ENCODE measurements around the gene GBF1.

The GBF1 gene

DNA sequence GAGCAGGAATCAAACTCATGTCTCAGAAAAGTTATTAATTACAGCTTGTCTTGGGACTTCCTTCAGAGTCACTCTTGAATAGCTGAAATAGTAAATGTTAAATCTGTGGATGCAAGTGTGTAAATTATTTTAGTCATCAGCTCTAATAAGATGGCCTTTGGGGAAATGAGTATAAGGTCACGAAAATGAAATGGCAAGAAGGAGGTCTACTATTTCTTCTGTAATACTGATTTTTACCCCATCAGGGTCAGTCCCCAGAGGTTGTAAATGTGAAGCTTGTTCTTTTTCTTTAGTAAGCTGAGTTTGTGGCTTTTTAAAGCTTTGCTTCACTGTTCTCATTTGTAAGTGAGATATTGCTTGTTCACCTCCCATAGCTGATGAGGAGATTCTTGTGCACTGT is 63.9 kb downstream of the GBF1 start:
- no peak for DNase-seq

DNA sequence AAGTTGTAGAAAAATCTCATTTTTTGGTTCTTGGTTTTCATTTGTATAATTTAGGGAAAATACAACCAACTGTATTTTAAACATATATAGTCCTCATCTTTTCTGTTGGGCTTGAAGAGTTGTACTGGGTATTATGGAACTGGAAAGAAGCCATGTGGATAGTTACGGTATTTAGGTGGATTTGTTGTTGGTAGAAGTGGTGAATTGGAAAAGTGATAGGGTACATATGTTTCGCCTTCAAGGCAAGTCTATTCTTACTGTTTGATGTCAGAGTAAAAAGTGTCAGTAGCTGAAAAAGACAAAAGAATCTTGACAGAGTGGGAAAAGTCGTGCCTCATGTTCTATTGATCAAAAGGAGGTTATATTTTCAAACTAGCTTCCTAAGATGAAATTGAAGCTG is 64.6 kb downstream of the GBF1 start:
- DNase-seq = no peak

DNA sequence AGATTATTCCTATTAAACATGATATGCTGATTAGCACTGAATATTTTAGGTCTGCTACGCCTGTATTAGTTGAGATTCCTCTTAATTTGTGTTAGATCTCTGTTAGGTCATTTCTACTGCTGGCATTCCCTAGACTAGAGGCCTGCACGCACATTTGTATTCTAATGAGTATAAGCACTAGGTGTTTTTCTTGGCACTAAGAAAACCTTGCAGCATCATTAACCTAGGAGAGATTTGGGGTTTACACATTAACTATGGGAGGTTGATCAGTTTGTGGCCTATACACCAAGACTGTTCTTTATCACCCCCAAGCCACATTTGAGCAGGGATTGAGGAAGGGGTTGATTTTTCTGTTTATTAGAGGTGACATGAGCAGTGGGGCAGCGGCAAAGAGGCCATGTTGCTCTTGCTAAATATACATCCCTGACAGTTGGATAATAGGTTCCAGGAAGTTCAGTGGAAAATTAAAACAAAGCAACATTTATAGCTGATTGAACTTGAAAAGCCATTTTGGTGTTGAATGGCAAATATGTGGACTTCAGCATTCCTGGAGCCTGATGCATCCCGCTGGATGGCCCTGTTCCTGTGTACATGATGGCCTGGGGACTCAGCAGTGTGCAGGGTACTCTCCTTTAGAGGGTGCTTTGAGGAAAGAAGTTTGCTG is 65.2 kb downstream of the GBF1 start:
- no peak for DNase-seq

DNA sequence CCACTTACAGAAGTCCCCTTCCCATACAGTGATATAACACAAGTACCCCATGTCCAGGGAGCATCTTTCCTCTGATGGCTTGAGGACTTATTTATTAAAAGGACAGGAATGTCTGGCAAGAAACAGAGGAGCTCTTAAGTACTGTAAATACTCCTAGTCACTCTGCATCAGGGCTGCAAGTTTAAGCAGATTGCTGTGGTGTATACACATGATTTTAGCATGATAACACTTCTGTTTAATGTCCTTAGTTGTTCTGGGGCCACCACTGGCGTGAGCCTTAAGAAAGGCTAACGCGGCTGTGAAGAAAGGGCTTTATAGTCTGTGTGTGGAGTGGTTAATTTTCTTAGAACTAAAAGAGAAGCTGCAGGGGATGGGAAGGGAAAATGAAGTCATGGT is 65.7 kb downstream of the GBF1 start:
- DNase-seq = no peak

DNA sequence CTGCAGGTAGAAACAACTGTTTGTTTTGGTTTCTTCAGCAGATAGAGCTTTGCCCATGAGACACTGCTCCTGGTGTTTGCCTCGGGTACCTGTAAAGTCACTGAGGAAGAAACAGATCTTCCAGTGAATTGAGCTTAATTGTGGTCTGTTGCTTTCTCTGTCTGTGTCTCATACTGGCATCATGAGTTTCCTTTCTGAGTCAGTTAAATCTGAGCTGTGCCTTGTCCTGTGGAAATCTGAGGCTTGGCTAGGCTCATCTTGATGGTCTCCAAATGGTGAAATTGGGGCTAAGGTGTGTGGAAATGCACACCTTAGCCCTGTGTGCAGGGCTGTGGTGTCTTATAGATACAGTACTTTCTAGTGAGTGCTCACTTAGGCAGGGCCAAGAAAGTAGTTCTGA is 67.4 kb downstream of the GBF1 start:
- DNase-seq = no peak

DNA sequence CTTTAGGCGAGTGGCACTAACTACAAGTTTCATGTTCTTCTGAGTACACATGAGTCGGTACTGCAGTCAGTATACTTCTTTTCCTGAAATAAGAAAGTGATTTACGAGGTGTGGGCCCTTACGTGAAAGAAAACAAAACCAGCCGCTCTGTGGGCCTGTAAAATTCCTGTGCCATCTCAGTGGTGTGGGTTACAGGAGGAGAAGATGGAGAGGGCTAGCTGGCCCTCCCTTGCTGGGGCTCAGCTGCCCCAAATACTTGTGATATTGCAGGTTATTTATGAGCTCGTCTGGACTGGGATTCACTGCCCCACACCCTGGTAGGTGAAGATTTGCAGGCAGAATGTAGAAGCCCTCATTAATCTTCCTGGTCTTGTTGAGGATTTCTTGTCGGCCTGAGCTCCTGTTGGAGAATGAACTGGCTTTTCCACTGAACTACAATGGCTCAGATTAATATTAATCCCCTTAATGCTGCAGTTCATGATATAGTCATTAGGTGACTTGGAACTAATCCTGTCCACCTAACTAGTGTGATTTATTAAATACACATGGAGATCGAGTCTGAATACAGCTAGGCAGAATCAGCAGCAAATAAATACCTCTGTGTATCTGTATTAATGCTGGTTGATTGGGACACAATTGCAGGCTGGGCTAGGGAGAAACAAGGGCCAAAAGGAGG is 68.0 kb downstream of the GBF1 start:
- no peak for DNase-seq

DNA sequence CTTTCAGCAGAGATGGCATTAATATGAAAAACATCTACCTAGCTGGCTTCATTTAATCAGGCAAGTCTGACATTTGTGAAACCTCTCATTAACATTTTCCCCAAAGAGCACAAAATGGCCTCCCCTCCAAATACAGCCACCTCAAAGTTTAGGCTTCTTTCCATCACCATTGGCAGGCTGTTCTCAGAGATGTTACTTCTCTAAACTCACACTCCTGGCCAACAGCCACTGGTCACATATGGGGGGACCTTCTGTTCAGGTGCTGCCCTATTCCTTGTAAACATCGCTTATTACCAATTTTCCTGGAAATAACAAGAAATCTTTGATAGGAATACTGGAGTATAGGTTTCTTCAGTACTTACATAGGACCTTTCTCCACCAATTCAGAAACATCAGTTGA is 69.5 kb downstream of the GBF1 start:
- DNase-seq = no peak

DNA sequence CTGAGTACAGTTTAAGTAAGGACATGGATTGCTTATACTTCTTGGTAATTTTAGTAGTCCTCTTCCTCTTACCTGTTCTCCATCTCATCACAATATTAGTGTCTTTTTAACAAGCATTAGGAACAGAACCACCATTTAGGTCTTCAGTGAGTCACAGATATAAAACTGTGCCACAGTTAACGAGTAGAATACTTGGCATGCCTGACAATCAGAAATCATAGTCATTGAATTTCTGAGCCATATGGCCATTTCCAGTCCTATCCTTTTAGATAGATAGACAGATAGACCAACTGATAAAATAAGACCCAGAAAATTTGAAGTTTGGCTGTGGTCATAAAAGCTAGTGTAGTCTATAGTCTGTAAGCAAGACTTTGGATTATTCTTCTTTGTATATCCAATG is 71.1 kb downstream of the GBF1 start:
- DNase-seq = no peak

DNA sequence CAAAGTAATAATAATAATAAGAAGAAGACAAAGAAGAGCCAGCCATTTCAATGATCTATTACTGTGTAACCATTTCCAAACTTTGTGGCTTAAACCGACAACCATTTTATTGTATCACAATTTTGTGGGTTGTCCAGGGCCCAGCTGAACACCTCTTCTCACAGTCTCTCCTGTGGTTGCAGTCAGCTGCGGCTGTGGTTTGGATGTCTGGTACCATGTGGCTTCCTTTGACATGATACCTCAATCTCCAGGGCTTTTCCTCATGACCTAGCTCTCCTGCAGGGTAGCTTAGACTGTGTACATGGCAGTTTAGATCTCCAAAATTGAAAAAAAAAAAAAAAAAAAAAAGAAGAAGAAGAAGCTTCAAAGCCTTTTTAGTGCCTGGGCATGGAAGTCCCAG is 77.6 kb downstream of the GBF1 start:
- no peak for DNase-seq

DNA sequence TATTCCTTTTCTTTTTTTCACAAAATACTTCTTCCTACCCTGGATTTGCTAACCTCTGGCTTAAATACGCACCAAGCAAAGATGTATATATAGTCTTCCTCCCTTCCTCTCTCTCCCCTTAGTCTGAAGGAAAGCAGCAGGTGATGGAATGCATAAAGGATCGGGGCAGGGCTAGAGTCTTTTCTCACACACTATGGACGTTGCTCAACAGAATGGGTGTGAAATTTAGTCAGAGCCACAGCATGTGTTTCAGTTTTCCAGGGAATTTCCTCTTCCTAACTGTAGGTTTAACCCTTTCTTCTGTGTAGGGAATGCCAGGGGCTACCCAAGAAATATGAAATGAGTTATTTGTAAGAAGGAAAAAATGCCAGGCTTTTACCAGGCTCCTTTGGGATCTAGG is 78.7 kb downstream of the GBF1 start:
- no peak for DNase-seq

DNA sequence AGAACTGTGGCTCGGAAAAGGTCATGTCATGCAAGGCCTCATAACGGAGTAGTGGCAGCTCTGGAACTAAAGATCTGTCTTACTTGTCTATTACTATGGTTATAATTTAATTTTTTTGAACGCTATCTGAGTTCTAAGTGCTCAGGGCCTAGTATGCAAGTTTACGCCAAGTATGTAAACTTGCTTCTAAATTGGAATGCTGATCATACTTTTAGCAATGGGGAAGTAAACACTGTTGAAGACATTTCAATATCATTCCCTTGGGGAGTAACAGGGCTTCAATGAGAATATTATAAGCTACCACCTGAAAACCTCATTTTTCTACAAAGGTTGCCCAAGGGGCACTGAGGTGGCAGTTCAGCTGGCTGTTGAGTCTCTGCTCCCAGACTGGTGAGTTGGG is 80.7 kb downstream of the GBF1 start:
- no peak for DNase-seq

DNA sequence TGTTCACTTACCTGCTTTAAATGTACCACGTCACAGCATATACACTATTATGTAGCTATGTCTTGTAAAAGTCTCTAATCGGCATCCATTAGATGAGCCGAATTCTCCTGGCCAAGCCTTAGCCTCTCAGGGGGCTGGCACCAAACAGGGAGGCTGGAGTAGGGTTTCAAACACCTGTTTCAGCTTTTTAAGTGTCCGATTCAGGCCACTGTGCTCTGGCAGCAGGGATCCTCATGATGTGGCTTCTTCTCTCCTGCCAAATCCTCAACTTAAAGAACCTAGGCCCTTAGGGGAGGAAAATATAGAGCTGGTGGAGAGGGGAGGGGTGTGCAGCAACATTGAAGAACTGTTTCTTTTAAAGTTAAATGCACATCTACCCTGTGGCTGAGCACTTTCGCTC is 81.7 kb downstream of the GBF1 start:
- DNase-seq = no peak

DNA sequence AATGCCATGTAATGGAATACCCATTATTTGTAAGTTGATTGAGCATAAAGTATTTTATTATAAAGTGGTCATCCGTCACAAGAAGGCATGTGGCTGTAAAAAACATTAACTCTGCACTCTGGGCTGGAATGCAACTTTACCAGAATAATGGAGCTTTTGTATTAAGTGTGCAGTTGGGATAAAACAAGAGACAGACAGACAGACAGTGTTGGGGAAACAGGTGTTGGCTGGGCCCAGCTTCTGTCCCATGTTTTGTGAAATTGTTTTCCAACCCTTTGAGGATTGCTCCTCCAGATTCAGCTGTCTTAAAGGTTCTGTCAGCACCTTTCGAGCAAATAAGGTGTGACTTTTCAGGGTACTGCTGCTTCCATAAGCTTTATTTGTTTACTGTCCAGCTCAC is 82.3 kb downstream of the GBF1 start:
- DNase-seq = no peak

DNA sequence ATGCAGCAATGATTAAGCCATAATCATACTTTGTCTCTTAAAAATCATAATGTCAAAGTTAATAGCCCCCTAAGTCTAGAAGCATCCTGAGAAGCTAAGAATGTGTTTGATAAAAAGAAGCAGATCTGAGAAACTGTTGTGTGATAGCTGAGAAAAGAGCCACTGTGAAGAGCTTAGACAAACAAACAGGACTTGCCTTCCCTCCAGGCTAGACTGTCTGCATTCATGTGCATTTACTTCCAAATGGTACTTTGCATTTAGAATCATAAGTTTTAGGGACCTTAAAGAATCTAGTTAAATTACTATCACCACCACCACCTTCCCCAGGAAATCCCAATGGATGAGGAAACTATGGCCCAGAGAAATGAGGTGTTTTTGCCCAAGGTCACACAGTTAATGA is 87.4 kb downstream of the GBF1 start:
- no peak for DNase-seq

DNA sequence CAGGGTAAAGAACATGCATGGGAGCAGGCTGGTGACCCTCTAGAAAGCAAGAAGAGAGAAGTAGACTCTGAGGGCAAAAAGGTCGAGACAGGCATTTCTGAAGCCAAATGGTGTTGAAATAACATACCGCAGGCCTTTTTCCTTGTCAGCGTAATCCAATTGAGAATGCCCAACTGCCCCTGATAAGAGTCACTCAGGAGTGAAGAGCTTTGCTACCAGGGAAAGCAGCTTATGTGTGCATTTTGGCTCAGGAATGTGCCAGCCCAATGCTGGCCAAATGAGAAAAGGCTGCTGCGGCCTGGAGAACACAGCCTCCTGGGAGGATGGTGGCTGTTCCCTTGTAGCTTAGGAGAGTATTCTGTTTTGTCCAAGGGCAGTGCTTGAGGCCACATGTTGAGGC is 88.8 kb downstream of the GBF1 start:
- DNase-seq = no peak

DNA sequence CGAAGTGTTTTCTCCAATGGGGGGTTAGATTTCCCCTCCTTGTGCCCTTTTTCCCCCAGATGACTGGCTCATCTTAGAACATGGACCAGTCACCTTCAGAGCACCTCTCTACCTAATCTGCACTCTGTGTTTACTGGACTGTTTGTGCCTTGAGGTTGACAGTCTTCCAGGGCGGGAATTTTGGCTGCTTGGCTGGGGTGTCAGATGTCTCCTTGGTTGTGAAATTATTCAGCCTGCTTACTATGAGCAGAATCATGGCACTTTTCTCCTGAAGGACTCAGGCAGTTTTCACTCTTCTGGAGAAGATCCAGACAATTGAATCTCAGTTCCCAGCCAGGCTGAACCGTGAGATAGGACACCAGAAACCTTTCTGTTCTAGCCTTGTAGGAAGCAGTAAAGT is 89.9 kb downstream of the GBF1 start:
- no peak for DNase-seq

DNA sequence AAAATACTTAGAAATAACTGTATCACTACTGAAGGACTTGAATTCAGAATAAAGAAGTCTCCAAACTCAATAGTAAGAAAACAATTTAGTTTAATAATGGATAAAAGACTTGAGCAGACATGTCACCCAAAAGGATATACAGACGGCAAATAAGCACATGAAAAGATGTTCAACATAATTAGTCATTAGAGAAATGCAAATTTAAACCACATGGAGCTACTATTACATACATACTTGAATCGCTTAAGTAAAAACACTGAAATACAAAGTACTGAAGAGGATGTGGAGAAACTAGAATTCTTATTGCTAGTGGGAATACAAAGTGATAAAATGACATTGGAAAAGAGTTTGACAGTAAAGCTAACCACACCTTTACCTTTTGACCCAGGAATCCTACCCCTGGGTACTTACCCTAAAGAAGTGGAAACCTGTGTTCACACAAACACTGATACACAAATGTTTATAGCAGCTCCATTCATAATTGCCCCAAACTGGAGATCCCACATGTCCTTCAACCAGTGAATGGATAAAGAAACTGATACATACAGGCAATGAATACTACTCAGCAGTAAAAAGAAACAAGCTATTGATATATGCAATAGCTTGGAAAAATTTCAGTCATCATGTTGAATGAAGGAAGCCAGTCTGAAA is 95.8 kb downstream of the GBF1 start:
- DNase-seq = no peak

DNA sequence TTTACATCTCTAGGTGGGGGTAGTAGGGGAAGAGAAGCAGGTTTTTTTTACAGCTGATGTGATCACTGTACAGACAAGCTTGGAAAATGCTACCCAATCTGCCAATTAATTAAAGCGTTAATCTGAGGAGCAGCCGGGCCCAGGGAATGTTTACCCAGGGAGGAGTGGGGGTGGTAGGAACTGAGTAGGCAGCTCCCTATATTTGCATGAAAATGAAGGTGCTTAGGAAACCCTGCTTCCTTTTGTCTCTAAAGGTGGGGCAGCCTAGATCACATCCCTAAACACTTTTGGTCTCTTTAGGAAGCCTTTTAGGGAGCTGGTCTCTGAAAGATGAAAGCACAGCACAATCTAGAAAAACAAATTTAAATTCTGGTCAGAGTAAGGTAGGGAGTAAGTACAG is 97.1 kb downstream of the GBF1 start:
- DNase-seq = peak; percentile 21

DNA sequence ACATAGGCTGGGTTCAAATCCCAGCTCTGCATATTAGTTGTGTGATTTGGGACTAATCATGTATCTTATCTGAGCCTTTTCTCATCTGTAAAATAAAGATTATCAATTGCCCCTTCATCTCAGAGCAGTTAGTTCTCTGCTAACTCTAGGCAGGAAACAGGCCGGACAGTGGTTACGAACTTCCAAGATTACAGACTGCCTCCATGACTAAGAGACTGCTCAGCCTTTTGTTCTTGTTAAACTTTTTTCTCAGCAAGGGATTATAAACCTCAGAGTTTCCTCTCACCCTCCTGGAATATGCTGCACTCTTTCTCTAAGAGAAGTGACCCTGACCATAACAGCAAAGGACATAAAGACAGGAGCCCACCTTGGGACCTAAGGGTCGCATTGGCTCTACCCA is 97.6 kb downstream of the GBF1 start:
- no peak for DNase-seq

DNA sequence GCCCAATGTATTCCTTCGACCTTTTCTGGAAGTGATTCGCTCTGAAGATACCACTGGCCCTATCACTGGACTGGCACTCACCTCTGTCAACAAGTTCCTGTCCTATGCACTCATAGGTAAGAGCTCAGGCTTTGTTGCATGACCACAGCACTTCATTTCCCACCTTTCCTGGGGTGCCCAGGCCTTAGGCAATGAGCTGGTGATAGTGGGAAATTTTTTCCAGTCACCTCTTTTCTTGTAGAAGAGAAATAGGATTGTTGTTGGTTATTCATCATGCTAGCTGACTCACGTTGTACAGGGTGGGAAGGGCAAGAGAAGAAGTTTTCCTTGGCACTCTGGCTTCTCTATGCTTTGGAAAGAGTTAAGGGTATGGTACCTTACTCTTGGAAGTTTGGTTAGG is 98.7 kb downstream of the GBF1 start:
- DNase-seq = no peak

DNA sequence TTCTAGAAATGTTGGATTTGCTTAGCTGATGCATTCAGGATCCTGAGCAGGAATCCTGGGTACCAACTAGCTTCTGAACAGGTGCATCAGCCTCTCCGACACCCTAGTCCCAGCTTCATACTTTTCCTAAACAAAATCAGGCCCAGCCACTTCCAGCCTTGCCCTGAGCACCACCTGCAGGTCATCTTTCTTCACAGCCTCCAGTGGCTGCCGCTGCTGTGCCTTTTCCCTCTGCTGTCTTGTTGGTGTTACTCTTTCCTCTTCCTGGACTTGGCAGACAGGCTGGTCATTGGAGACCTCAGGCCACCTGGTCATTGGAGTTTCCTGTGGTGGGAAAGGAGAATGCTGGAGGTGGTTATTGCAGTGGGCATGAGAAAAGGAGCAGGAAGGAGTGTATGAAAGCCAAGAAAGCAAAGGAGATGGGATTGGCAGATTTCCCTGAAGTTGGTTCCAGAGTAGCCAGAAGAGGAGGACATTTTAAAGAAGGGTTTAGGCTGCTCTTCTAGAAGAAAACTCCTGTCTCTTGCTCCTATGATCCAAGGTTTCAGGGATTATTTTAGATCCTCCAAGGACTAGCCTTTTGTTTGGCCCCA is 102.0 kb downstream of the GBF1 start:
- no peak for DNase-seq

DNA sequence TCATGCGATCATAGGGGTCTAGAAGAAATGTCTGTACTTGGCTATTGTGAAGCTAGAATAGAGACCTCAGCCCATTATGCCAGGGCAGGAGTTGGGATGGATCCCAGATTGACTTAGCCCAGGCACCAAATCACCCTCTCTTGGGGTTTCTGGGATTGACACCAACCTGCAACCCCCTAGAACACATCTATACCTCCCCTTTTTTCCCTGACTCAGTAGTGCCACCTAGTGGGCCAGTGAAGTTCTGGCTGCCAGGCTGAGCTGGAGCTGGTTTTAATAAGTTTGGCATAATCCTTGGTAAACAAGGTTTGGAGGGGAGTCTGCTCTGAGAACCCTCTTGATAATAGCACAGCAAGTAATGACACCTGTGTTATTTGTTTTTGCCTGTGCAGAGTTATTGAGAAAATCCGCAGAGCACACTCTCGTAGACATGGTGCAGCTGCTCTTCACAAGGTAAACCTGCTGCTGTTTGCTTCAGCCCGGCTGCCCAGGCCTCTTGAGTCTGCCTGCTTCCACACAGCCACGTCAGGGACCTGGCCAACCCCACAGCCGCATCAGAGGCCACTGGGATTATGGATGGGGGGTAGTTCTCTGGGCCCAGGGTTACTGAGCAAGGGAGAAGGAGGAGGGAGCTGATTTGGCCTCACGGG is 106.9 kb downstream of the GBF1 start:
- peak; percentile 14 for DNase-seq

DNA sequence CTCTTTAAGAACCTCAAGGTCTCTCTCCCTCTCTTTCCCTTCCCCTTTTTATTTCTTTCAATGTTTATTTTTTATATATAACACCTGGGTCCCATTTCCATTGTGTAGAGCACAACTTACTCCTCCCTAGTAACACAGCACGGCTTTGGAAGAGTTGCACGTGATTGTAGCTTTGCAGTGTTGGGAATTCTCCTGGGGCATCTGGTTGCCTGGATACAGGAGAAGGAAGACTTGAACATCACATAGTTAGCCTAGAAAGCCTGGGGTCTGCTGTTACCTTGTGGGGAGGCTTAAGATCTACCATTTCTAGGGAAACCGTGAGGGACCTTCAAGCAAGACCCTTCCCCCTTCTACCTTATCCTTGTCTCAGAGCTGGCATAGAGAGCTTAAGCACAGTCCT is 109.1 kb downstream of the GBF1 start:
- DNase-seq = no peak

Data from NCI-H748 treated with DMSO at 0.1 percent for 48 hours (cell line).